K562 (cell line): ENCODE data around the gene TOMM5. TPM values are rescaled to one million over a fixed set of nuclear protein-coding genes. Genes with fewer than 3 reads are reported as not detected.

Source experiments
- ATAC-seq: fragments of 200-7000 bp; cut with Tn5 transposase; 3 replicates; pipeline ENCODE4 v1.9.1; 2020; ENCODE audit warnings: moderate library complexity
- BruUV-seq: library from RNA; stranded (reverse); fragments of 400-500 nt; replicated peaks from 2 replicates; lab custom pipeline; 2021; lab: Mats Ljungman, UMichigan
- CTCF ChIA-PET: fragments of 300-600 bp; formaldehyde crosslinking; extraction: SDS; loops from one replicate; lab custom pipeline; 2021; ENCODE audit warnings: low intra/inter-chr PET ratio; lab: Yijun Ruan, JAX
- POLR2A ChIA-PET: fragments of 300-600, 350-650 bp; sonication (Branson Sonifier 250); formaldehyde crosslinking; extraction: SDS; loops from one replicate; lab custom pipeline; 2021; ENCODE audit warnings: antibody characterized with exemption, inconsistent platforms; lab: Yijun Ruan, JAX
- DNase-seq, 4 experiments: peaks; one replicate each; pipeline versions ENCODE4 v3.0.0 to v3.0.0-alpha.2; 2011 to 2018; ENCODE audit warnings: low spot score in 3 of 4, mixed read lengths in 3 of 4; ENCODE audit errors: extremely low read depth in 1 of 4
- FAIRE-seq: peaks from 2 replicates; lab custom pipeline; 2011; peaks lifted over from hg19 to GRCh38; lab: Jason Lieb, UNC
- H2AFZ ChIP-seq: 2 replicates; pipeline ENCODE4 v1.6.0; 2011; ENCODE audit warnings: low read depth, low read length, control low read depth, inconsistent platforms
- H3K27ac ChIP-seq: fragments of 200-600 bp; 3 replicates; pipeline ENCODE4 v1.8.0; 2011; ENCODE audit warnings: low read depth, mild to moderate bottlenecking, control low read depth, inconsistent platforms, low read length, moderate library complexity, mixed read lengths; ENCODE audit errors: extremely low read depth
- H3K27me3 ChIP-seq, 2 experiments: fragments of 300-600 bp in 1 of 2; 2 replicates in 1 of 2; 3 replicates in 1 of 2; pipeline versions ENCODE4 v1.6.0 to v1.8.0; 2011; ENCODE audit warnings: inconsistent platforms in 2 of 2, low read length in 2 of 2, mild to moderate bottlenecking in 1 of 2, mixed read lengths in 1 of 2, moderate library complexity in 1 of 2; ENCODE audit not compliant: control insufficient read depth in 2 of 2, insufficient read depth in 2 of 2
- H3K36me3 ChIP-seq: fragments of 300-600 bp; 3 replicates; pipeline ENCODE4 v1.8.0; 2011; ENCODE audit warnings: mild to moderate bottlenecking, low read length, inconsistent platforms; ENCODE audit not compliant: control insufficient read depth, insufficient read depth
- H3K4me1 ChIP-seq, 2 experiments: fragments of 200-600 bp in 1 of 2; replicated peaks in 1 of 2; 2 replicates in 1 of 2; 3 replicates in 1 of 2; pipeline versions ENCODE4 v1.5.1 to v1.8.0; 2011; ENCODE audit warnings: inconsistent platforms in 2 of 2, low read length in 2 of 2, mild to moderate bottlenecking in 1 of 2, mixed read lengths in 1 of 2, moderate library complexity in 1 of 2; ENCODE audit not compliant: control insufficient read depth in 2 of 2, insufficient read depth in 2 of 2
- H3K4me2 ChIP-seq: 2 replicates; pipeline ENCODE4 v1.6.1; 2011; ENCODE audit warnings: low read length, control low read depth, inconsistent platforms, mixed read lengths; ENCODE audit not compliant: insufficient read depth
- H3K4me3 ChIP-seq: fragments of 200-600 bp; sonication (generic), shearing (Covaris generic); 2 replicates; pipeline ENCODE4 v1.5.1; 2016; ENCODE audit warnings: control low read depth, inconsistent platforms
- H3K79me2 ChIP-seq: fragments of 200-600 bp; 3 replicates; pipeline ENCODE4 v1.8.0; 2011; ENCODE audit warnings: low read length, inconsistent platforms; ENCODE audit not compliant: control insufficient read depth, insufficient read depth
- H3K9ac ChIP-seq, 2 experiments: 2 replicates each; pipeline versions ENCODE4 v1.6.0 to v1.6.1; 2011; ENCODE audit warnings: low read depth in 2 of 2, low read length in 2 of 2, control low read depth in 1 of 2, inconsistent platforms in 1 of 2, mild to moderate bottlenecking in 1 of 2, mixed read lengths in 1 of 2; ENCODE audit not compliant: insufficient read depth in 1 of 2
- H3K9me1 ChIP-seq: one replicate; pipeline ENCODE4 v1.6.0; 2011; ENCODE audit warnings: inconsistent platforms, mild to moderate bottlenecking, low read length, moderate library complexity; ENCODE audit not compliant: control insufficient read depth, insufficient read depth
- H3K9me3 ChIP-seq: replicated peaks from 2 replicates; pipeline ENCODE4 v1.5.1; 2011; ENCODE audit warnings: low read depth, low read length, inconsistent platforms; ENCODE audit not compliant: control insufficient read depth, insufficient read depth
- H4K20me1 ChIP-seq: replicated peaks from 2 replicates; pipeline ENCODE4 v1.6.1; 2011; ENCODE audit warnings: low read length, inconsistent platforms, mixed read lengths; ENCODE audit not compliant: control insufficient read depth, insufficient read depth
- BHLHE40 ChIP-seq: IDR thresholded peaks from 2 replicates; pipeline ENCODE4 v1.6.1; 2011; ENCODE audit warnings: low read length, improper control_type of control experiment
- ID3 ChIP-seq, 2 experiments: fragments of 250-450 bp in 1 of 2; fragments of 450-650 bp in 1 of 2; sonication (Bioruptor Pico) in 1 of 2; IDR thresholded peaks; 2 replicates each; pipeline versions ENCODE4 v1.6.1 to v1.8.0; 2016 to 2021; ENCODE audit warnings: mild to moderate bottlenecking in 2 of 2, moderate library complexity in 2 of 2, missing compliant biosample characterization in 1 of 2, missing genetic modification characterization in 1 of 2
- ILK ChIP-seq: fragments of 450-650 bp; IDR thresholded peaks from 2 replicates; pipeline ENCODE4 v1.6.1; 2016; ENCODE audit warnings: missing genetic modification characterization, low read depth, mild to moderate bottlenecking, missing compliant biosample characterization, moderate library complexity, borderline replicate concordance
- MCM7 ChIP-seq, 2 experiments: fragments of 450-650 bp; IDR thresholded peaks; 2 replicates each; pipeline ENCODE4 v1.6.1; 2016 to 2018
- SAP30 ChIP-seq: fragments of 200-600 bp; sonication (generic); IDR thresholded peaks from 2 replicates; pipeline ENCODE4 v1.6.1; 2012; ENCODE audit warnings: borderline replicate concordance, low read depth, mild to moderate bottlenecking, moderate library complexity, low read length, control low read depth, inconsistent platforms; ENCODE audit not compliant: insufficient read depth, poor library complexity, severe bottlenecking
- WHSC1 ChIP-seq: IDR thresholded peaks from one replicate; pipeline ENCODE4 v1.6.1; 2012; ENCODE audit warnings: low read length, control low read depth, inconsistent platforms
- ZNF184 ChIP-seq: sonication (generic); formaldehyde crosslinking; IDR thresholded peaks from 2 replicates; pipeline ENCODE4 v1.5.0; 2020; ENCODE audit warnings: missing genetic modification reagents
- WGBS: fragments of 100-300 bp; shearing (Covaris generic); methylation state at CpG from one replicate; pipeline ENCODE4 v1.1.6; 2016; ENCODE audit warnings: low coverage, mixed read lengths; ENCODE audit not compliant: insufficient coverage; ENCODE audit errors: missing lambda C conversion rate; 5-methylcytosine and 5-hydroxymethylcytosine counted together
- in situ Hi-C: fragments of 300-500 bp; cut with MboI; formaldehyde crosslinking; loops from 4 replicates; pipeline ENCODE4 v1.15.0; 2018; ENCODE audit warnings: inconsistent platforms, mixed read lengths
- intact Hi-C: fragments of 100-400 bp; cut with micrococcal nuclease; formaldehyde crosslinking; loops from 2 replicates; pipeline ENCODE4 v1.14.2; 2022
- polyA plus RNA-seq, 8 experiments: library from polyadenylated mRNA; depleted of rRNA in 4 of 8; stranded (reverse) in 5 of 8; unstranded in 3 of 8; fragments of >200 nt; fragmentation: Nextera tagmentation in 2 of 8; fragmentation: Illumina TruSeq in 1 of 8; extraction: Ambion mirVana in 2 of 8; extraction: Trizol in 1 of 8; gene quantifications; 2 replicates each; pipeline versions ENCODE4 v1.2.1 to v1.2.3, GENCODE V29; 2011 to 2014; ENCODE audit warnings: inconsistent platforms in 1 of 8, missing spikeins in 1 of 8
- total RNA-seq, 7 experiments: library from RNA; depleted of rRNA in 6 of 7; stranded (reverse); fragments of >200 nt in 6 of 7; fragmentation: Illumina TruSeq in 2 of 7; extraction: Trizol in 2 of 7; gene quantifications; 2 replicates each; pipeline versions ENCODE4 v1.2.1 to v1.2.3, GENCODE V29; 2011 to 2021; ENCODE audit warnings: low replicate concordance in 1 of 7

Gene TOMM5
- total and polyA plus RNA-seq, 9 of the 15 experiments (the other 6 are each of a cell fraction or from before 2014, with no cell fraction given), result 262 to 1,742 (median 496) TPM

- no peak overlapping the region for H3K27ac ChIP-seq
- in situ Hi-C loops, result no loop called here
- no peak overlapping the region for H2AFZ ChIP-seq
- no peaks in the 10 kb centered on the region for H3K4me1 ChIP-seq
- H3K4me3 ChIP-seq, result no peak overlapping the region
- no peaks in the 10 kb centered on the region for H3K9me3 ChIP-seq
- POLR2A ChIA-PET, result interaction anchor here (2.2 kb wide), 1 partner anchor 10 kb away, joined by 6 read pairs; no protein-coding TSS in a partner anchor
- H3K9ac ChIP-seq, result no peak overlapping the region
- no peak overlapping the region for H3K4me2 ChIP-seq
- TF ChIP-seq BHLHE40 (no peak), MCM7 (IDR thresholded peaks at IDR 0.05) (no peak), ZNF184 (CRISPR knock-in tag) (no peak), ILK (tag) (no peak), ID3 (CRISPR knock-in tag; IDR thresholded peaks at IDR 0.05) (no peak), ID3 (tag; IDR thresholded peaks at IDR 0.05) (no peak), SAP30 (no peak), WHSC1 (no peak)
- DNase-seq (no peak), FAIRE-seq (no peak), ATAC-seq (no peak)
- H3K9me1 ChIP-seq, result no peaks in the 10 kb centered on the region
- no peaks in the 10 kb centered on the region for H3K79me2 ChIP-seq
- no TSS peak for BruUV-seq
- CTCF ChIA-PET, result no interaction called here
- H3K27me3 ChIP-seq, result peaks cover 42 to 51% of the 10 kb centered on the region in 2 experiments
- intact Hi-C loops, result no loop called here
- H3K36me3 ChIP-seq, result no peaks in the 10 kb centered on the region
- WGBS, result 10% methylated on average over 2 of the region's 2 CpGs
- peaks cover 5% of the 10 kb centered on the region; the same call in 1 of the 2 replicates for H4K20me1 ChIP-seq
These were observed 24.8 kb upstream of the TOMM5 start for GRCh38 chr9:37617161-37617560.
